Stimulated activated CD4-positive, alpha-beta T cell treated with anti-CD3 and anti-CD28 coated beads, Interleukin-1b, Interleukin-23, amount 100 ng/mL, for 4 hours (primary cell): Measurements from ENCODE around the gene SF3B4.

Experiments used
- DNase-seq, 2 donors: peaks; one replicate each; pipeline ENCODE4 v3.0.0-alpha.2; 2020; ENCODE audit warnings: low read depth in 2 of 2

Gene SF3B4

DNA sequence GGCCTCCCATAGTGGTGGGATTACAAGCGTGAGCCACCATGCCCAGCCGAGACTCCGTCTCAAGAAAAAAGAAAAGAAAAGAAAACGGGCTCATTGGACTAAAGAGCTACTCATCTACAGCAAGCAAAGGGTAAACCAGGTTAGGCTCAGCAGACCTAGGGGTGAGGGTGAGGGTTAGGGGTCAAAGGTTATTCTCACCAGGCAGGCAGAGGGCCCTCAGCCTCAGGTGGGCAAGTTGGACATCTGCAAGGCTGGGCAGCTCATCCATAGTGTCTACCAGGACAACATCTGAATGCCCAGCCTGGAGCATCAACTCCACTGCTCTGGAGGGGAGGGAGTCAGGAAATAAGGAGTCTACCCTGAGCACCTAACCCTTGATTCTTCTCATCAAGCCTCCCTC lies 5.6 kb upstream of the SF3B4 start:
- DNase-seq = no peak

DNA sequence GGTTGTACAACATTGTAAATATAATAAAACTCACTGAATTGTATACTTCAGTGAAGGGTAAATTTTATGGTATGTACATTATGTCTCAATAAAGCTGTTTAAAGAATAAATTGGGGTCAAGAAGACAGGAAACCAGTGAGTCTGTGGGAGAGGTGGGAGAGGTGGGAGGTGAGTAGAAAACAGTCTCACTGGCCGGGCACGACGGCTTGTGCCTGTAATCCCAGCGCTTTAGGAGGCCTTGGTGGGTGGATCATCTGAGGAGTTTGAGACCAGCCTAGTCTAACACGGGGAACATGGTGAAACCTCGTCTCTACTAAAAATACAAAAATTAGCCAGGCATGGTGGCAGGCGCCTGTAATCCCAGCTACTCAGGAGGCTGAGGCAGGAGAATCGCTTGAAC lies 4.9 kb upstream of the SF3B4 start:
- no peak for DNase-seq

DNA sequence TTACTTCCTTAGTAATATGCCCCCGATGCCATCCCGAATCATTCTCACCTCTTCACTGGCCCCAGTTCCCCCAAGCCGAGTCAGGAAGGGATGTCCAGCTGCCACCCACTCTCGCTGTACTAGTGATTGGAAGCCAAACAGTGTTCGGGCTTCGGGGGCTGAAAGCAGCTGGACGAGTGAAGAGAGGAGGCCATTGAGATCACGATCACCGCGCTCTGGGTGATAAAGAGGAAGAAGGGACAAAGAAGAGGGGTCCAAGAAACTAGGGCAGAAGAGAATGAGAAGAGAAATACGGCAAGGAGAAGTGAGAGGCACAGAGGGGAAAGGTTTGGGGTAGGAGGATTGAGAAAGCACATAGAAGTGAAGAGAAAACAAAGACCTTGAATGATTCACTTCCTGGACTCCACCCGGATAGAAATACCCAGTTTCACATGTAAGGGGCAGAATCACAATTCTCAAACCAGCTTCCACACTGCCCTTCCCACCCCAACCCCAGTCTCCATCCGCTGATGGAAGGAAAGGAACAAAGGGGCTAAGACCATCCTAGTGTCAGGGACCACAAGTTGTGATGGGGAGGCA lies 3.7 kb upstream of the SF3B4 start:
- DNase-seq = no peak

DNA sequence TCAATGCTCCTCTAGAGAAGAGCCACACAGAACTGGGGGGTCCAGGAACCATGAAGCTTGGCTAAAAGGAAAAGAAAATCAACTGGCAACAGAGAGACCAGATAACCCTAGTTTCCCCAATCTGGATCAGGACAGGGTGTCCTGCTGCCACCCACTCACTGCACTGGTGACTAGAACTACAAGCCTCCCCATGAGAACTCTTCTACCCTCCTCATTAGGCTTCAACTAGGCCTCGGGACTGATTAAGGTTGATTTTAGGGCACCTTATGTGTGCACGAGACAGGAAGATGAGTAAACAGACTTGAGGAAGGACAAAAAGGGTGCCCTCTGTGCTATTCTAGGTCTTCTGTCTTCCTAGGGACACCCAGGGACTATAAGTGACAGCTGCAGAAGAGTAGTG lies 2.3 kb upstream of the SF3B4 start:
- no peak for DNase-seq

DNA sequence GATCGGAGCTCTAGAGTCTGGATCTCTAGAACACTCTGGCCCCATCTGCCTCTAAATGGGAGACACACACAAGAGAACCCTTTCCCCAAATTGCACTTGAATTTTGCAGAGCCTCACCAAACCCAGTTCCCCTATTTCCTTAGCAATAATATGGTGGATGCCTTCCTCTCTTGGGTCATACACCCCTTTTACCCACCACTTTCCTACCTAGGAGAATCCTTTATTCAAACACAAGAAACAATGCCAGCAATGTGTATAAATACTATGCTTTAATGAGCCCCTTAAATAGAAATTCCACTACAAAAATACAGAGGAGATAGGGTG lies 760 bp upstream of the SF3B4 start:
- no peak for DNase-seq

DNA sequence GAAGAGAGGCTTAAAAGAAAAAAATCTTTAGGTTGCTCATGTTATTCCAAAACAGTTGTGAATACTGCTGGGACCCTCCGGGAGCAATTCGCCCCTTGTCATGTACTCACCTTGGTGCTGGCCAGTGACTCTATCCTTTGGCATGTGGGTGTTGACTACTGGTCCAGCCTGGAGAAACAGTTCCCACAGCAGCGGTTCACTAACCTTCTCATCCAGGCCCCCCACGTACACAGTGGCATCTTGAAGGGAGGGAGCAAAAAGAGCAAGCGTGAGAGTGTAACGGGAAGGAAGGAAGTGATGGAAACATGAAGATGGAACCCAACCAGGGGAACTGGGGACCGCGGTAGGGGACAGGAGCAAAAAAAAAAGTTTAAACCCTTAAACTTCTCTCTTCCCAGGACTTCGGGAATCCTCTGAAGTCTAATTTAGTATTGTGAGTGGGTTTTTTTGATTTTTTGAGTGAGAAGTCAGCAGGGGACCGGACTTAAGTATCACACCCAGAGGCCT lies 494 bp downstream of the SF3B4 start:
- DNase-seq = no peak

DNA sequence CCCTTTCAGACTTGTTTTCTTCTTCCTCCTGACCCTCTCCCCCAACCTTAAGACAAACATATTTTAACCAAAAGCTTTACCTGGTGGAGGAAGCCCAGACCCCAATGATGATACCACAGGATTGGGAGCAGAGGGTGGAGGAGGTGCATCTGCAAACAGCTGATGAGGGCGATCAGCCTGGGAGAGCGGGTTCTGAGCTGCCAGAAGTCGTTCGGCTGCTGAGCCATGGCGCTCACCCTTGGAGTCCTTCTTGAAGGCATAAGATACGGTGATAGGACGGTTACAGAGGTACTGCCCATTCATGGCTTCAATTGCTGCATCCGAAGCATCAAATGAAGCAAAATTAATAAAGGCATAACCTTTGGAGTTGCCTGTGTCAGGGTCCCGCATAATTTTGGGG lies 1.3 kb downstream of the SF3B4 start:
- no peak for DNase-seq

DNA sequence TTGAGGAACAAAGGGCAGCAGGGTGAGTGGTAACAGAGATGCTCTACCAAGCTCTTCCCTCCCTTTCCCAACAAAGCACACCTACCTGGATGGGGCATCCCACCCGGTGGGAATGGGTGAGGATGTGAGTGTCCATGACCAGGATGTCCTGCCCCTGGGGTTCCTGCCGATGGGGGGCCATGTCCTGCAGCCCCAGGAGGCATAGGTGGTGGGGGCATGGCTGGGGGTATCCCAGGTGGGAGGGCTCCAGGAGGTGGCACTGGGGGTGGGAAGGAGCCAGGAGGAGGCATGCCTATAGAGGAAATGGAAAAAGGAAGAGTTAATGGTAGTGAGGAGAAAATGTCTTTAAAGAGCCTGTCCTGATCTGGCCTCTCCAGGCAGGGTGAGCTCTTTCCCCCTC lies 1.9 kb downstream of the SF3B4 start:
- no peak for DNase-seq

DNA sequence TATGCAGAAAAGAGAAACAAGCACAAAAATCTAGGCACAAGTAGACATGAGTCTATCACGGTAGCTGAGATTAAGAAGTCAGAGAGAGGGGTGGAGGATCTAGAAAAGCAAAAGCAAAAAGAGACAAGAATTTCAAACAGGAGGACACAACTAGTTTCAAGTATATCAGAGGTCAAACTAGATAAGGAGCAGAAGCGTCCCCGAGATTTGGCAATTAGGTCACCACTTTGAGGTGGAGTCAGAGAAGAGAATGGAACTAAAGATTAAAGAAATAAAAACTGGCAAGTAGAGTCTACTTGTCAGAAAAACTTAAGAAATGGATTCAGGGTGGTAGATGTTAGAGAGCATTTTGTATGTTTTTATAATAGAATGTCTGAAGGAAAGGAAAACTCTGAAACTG lies 2.3 kb downstream of the SF3B4 start:
- DNase-seq = no peak

DNA sequence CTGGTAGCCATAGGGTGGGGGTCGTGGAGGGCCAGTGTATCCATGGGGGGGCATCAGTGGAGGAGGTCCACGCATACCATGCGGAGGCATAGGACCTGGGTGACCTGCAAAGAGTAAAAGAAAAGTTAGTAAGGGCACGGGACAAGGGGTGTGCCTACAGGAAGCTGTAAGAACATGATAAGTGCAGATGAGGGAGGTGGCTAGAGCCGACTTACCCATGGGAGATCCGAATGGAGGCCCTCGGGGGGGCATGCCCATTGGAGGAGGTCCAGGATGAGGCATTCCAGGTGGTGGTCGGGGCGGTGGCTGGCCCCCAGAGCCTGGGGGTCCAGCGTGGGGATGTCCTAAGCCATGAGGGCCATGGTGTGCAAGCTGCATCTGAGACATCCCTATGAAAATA lies 4.0 kb downstream of the SF3B4 start:
- no peak for DNase-seq

DNA sequence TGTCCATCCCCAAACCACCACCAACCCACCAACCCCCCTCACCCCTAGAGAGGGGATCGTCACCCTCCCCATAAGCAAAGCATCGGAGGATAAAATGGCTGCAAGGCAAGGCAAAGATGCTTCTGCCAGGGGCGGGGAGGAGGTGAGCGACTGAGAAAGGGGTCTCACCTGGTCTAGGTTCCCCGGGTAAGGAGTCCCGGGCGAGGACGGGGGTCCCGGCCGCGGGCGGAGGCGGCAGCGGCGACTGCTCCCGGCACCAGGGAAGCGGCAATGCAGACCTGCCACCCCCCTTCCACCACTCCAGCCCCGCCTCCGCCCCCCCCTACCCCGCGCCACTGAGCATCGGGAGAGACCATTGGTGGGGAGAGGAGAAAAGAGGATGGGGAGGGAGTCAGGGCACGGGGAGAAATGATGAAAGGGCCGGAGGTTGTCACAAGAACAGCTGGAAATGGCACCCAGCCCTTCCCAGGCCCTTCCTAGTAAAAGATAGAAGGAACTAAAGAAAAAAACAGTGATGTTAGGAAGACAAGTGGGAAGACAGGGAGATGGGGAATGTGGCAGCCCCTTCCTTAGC lies 9.9 kb downstream of the SF3B4 start, which contains the start of gene SV2A:
Gene SV2A (minus strand): TSS at position 274 of the 574 bp plus-strand sequence. CDS start 4,004 bp downstream, outside the sequence.
- DNase-seq = peak; percentile 15 to 40

DNA sequence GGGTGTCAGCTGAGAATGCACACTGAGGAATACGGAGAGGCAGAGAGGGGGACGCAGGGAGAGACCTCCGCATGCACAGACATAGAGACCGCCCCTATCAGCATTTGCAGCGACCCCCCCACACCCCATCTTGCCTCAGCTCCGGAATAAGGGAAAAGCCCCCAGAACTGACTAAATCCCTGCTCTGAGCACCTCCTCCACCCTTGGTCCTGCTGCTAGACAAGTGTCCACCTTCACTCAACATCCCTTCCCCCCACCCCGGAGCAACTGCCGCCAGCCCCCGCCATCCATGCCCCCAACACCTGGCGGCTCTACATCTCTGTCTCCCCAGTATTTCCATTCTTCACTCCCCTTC lies 10.7 kb downstream of the SF3B4 start:
- DNase-seq = no peak

DNA sequence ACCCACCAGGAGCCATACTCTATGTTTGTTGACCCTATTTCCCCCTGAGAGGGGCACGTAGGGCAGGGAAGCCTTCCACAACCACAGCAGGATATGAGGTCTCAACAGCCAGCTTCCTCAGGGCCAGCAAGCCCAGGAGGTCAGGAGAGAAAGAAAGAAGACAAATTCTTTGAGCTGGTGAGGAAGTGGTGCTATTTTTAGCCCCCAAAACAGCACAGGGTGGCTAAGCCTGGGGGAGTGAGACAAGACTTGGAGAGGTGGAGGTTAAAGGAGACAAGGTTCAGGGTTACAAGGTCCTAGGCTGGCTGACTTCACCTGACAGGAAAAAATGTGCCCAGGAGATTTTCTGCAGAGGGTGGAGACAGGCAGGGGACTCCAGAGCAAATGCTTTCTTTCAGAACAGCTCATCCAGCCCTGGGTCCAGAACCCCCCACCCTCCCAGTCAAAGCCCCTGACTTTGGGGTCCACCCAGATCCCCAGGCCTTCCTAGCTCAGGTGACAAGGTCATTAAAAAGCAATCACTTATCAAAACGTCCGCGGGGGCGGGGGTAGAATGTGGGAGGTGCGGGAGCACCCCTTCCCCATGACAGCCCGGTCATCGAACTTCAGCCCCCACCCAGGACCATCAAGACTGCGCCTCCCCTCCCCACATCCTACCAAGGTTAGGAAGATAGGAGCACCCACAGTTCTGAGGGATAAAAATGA lies 11.3 kb downstream of the SF3B4 start:
- DNase-seq = no peak

DNA sequence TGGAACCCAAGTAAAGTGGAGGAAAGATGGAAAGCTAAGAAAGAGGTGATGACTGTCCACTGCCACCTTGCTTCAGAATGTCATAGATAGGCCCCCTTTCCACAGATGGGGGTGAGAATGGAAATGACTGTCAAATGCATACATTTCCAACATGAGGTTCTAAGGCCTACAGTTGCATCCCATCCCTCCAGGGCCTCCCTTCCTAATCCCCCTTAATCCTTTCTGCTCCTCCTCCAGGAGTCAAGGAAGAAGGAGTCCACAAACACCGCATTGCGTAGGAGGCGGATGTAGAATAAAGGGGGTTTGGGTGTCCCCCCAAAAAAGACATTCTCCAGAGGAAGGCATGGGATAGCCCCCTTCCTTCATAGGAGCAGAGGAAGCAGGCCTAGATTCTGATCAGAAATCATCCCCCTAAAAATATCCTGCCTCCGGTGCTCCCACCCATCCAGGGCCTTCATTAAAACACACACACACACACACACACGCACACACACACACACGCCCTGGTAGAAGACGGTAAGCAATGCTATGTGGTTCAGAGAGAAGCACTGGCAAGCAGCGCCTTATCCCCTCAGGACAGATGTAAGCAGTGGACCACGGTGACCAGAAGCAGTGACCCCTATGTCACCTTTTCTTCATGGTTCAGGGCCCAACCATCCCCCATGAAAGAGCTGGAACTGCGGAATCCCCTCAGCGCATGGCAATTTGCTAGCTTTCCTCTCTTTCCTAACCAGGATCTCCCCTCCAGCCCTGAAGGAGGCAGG lies 12.0 kb downstream of the SF3B4 start:
- DNase-seq = no peak

DNA sequence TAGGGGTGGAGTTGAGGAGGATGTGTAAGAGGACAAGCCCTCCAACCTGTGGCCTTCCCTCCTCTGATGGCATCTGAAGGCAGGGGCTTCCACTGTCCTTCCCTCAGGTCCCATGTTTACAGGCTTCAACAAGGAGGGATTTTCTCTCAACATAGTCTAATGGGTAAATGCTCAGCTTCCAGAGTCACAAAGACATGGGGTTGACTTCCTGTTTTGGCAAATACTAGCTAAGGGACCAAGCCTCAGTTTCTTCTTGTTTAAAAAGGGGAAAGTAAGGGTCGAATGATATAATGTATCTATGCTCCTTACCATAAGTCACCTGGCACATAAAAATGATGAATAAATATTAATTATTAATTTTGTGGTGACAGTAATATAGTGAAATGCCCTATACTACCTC lies 13.1 kb downstream of the SF3B4 start:
- DNase-seq = no peak

DNA sequence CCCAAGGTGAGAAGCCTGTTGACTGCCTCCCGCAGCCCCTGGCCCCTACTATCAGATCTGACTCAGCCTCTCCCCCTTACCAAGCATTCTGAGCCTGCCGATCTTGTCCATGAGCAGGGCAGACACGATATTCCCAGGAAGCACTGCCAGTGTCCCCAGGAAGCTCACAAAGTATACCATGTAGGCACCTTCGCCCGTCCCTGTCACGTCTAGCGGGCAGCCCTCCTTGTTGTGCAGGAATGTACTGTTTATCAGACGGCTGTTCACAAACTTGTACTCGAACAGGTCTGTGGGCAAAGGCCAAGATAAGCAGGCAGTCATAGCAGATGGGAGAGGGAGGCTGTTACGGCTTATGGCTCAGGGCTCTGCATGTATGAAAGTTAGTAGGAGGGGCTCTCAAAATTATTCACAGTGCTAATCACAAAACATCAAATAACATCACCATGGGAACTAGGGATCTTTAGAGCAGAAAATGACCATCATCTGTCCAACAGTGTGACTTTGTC lies 21.0 kb downstream of the SF3B4 start:
- no peak for DNase-seq

DNA sequence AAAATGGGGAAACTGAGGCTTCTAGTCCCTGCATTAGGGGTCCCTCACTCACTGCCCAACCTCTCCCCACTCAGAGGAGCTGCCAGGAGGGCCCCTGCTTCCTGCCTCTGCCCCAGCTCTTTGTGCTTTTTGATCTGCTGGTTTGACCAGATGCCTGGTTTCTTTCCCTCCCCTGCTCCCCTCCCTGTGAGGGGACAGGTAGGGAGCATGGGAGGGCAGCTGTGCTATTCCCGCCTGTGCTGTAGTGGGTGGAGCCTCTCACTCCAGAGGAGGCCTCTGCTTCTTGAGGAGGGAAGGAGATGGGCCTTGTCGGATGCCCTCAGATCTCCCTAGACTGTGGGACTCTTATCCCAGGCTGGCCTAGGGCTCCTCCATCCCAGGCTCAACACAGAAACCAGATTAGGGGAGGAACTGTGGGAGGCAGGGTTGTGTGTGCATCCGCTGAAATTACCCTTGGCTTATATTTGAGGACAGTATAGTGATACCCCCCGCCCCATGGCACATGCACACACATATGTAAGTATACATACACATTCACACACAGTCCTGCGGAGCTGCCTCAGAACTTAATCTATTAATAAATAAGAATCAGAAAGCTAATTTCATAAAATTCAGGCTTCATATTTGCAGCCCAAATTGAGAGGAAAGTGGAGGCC lies 23.6 kb downstream of the SF3B4 start:
- DNase-seq = no peak

DNA sequence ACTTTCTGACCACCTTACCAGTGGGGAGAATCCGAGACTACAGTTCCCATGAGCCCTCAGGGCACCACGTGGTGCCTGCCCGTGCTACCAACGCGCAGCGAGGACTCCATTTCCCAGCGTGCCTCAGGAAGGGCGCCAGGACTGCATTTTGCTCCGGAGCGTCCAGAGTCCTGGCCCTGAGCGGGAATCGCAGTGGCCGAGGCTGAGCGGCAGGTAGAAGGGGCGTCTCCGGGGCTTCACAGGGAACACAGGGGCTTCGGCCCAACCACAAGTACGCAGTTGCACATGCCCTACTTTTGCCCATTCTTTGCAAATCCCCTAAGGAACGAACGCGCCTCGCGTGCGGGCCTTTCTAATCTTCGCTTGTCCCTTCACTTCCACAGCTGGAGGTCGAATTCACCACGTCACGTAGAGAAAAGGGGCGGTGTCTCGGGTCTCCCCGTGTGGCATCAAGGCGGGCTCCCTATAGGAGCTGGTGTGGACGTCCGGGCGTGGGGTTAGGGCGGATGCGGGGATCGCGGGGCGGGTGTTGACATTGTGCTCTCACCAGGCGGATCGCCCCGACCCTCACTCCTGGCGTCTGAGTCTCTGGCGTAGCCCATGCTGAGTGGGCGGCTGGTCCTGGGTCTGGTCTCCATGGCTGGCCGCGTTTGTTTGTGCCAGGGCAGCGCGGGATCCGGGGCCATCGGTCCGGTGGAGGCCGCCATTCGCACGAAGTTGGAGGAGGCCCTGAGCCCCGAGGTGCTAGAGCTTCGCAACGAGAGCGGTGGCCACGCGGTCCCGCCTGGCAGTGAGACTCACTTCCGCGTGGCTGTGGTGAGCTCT lies 27.9 kb downstream of the SF3B4 start, which contains the start of gene BOLA1:
Gene BOLA1 (plus strand): TSS at position 109 of the 825 bp plus-strand sequence. CDS start 492 bp downstream, at position 601.
- peak; percentile 67 to 68 for DNase-seq

DNA sequence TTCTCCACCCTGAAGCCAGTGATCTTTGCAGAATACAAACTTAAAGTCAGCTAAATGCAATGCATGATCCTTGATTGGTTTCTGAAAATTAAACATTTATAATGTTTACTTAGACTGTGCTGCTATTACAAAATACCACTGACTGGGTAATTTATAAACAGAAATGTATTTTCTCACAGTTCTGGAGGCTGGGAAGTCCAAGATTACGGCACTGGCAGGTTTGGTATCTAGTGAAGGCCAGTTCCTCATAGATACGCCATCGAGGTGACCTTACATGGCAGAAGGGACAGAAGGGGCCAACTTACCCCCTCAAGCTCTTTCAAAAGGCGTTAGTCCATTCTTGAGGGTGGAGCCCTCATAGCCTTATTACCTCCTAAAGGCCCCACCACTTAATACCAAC lies 31.0 kb downstream of the SF3B4 start:
- no peak for DNase-seq

DNA sequence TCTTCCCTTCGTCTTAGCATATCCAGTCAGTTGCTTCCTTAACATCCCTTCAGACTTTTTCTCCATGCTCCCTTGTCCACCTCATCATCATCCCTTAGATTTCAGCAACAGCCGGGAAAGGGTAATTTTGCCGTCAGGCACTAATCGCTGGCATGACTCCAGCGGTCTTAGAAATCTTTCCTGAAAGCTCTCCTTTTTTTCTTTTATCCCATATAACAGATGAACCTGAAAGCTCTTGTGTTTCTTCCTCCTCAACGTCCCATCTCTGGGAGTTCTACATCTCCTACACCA lies 38.7 kb downstream of the SF3B4 start:
- DNase-seq = no peak
